CD4-positive, alpha-beta T cell treated with Interferon gamma for 1 hour (primary cell): ENCODE results near the gene OR51A7.

Experiments used
- DNase-seq: peaks from one replicate; pipeline ENCODE4 v3.0.0-alpha.2; 2020

The OR51A7 gene

GRCh38 chr11:4957396-4957795 lies 53.8 kb downstream of the OR51A7 start:
- DNase-seq, result no peak
